GM08714 (cell line): Measurements from ENCODE around the gene SUCO.
"Not testable (repeated sequence)": the region's sequence is repeated elsewhere in the genome, so short reads cannot be mapped to it uniquely, and the experiment has no call there.

ENCODE experiments used
- H3K4me3 ChIP-seq: fragments of 200-500 bp; sonication (Bioruptor generic); 2 replicates; pipeline ENCODE4 v1.5.1; 2014; ENCODE audit warnings: mild to moderate bottlenecking, low read length, inconsistent platforms
- ZNF274 ChIP-seq: IDR thresholded peaks from 2 replicates; pipeline ENCODE4 v1.6.1; 2012; ENCODE audit warnings: mild to moderate bottlenecking, low read depth, low read length

Gene SUCO

DNA sequence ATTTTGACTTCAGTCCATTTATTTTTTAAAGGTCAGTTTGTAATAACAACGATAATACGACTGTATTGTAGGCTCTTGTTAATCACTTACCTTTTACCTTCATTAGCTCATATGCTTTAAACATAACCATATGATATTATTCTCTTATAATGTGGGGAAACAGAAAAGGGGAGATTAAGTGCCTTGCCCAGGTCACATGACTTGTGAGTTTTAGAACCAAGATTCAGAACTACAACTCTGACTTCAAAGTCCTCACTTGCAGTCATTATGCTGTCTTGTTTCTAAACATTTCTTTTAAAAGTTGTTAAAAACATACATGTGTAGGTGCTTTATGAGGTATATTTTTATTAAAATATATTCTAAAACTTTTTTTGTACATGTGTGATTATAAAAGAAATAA lies 41.1 kb downstream of the SUCO start:
- no peak for TF ChIP-seq ZNF274
- H3K4me3 ChIP-seq, result no peak overlapping the region

GRCh38 chr1:172578586-172578985 lies 45.6 kb downstream of the SUCO start:
- no peak overlapping the region for H3K4me3 ChIP-seq

DNA sequence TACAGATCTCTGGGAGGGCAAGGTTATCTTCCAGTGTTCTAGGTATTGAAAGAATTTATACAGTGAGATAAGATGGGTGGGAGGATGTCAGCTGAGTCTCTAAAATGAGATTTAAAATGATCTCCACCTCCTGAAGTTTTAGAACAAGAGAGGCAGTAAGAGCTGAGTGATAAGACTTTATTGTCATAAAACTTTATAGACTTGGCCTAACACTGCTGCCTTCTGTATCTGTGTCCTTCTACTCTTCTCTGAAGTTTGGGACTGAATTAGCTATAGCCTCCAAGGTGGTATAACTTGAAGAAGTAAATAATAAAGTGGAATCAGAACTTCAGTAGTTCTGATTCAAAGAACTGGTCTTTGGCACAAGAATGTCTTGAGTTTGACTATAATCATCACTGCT lies 48.3 kb downstream of the SUCO start:
- no peak for TF ChIP-seq ZNF274
- H3K4me3 ChIP-seq, result no peak overlapping the region

More at GRCh38 chr1:172578586-172578985, 45.6 kb downstream of the SUCO start:
- TF ChIP-seq ZNF274, result no peak

DNA sequence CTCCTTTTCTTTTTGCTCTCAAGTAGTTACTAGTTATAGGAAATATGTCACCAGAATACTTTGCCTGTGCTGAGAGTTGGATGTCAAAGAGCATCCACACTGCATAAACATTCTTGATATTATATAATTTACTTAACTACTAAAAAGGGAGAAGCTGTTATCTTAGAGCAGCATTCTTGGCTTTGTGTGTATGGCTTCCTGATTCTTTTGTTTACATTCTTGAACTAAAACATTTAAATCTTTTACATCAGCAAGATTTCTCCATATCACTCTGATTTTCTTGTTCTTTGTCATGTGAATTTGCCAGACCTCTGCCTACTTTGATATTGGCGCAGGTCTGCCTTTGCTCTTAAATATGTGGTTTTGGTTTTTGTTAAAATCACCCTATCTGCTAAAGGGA lies 48.8 kb downstream of the SUCO start:
- no peak for TF ChIP-seq ZNF274
- no peak overlapping the region for H3K4me3 ChIP-seq

DNA sequence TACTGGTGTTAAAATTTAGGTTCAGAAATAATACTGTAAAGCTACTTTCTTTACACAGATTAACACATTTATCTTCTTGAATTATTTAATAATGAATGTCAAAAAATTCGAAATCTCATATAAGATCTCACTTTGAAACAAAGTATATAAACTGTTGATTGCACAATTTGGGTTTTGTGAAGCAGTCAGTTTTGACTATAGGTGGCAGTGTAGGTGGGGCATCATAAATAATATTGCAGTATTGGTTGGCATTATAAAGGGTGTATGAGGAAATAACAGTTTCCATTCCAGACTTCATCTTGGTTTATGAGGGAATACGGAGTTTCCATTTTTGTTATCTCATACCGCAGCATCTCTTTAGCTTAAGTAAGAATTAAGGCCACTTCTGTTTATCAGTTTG lies 49.9 kb downstream of the SUCO start:
- no peak for TF ChIP-seq ZNF274

GRCh38 chr1:172585348-172585747 lies 52.4 kb downstream of the SUCO start:
- no peak overlapping the region for H3K4me3 ChIP-seq
- TF ChIP-seq ZNF274, result no peak

More for the DNA sequence above, 49.9 kb downstream of the SUCO start:
- H3K4me3 ChIP-seq, result no peak overlapping the region

- no peak for TF ChIP-seq ZNF274
- H3K4me3 ChIP-seq, result no peak overlapping the region
These were observed 52.9 kb downstream of the SUCO start for GRCh38 chr1:172585861-172586260.

DNA sequence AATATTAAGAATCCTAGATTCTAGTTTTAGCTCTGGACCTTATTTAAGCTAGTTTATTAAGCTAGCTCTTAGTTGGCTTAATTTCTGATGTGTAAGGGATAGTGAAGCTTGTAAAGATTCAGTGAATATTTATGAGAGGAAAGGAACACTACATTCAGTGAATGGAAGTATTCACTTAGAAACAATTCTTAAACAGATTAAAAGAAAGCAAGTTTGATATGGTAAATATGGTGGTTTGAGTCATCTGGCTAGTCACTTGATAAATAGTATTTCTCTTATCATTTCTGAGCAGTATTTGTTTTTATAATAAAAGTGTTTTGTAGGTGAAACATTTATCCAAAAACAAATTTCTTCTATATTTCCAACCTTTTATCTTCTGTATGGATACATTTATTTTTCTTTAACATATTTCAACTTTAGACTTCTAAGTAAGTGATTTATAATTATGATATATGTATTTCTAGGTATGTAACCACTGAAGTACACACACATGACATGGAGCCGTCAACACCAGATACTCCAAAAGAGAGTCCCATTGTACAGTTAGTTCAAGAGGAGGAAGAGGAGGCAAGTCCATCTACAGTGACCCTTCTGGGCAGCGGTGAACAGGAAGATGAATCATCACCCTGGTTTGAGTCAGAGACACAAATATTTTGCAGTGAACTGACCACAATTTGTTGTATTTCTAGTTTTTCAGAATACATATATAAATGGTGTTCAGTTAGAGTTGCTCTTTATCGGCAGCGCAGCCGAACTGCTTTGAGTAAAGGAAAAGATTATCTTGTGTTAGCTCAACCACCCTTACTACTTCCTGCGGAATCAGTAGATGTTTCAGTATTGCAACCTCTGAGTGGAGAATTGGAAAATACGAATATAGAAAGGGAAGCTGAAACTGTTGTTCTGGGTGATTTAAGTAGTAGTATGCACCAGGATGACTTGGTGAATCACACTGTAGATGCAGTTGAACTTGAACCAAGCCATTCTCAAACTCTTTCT lies 55.6 kb downstream of the SUCO start:
- TF ChIP-seq ZNF274, result no peak
- H3K4me3 ChIP-seq, result no peak overlapping the region

DNA sequence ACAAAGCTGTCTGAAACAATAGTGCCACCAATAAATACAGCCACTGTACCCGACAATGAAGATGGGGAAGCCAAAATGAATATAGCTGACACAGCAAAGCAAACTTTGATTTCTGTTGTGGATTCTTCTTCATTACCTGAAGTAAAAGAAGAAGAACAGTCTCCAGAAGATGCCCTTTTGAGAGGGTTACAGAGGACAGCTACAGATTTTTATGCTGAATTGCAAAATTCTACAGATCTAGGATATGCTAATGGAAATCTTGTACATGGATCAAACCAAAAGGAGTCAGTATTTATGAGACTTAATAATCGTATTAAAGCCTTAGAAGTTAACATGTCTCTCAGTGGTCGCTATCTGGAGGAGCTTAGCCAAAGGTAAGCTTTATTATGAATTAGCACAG lies 56.6 kb downstream of the SUCO start:
- H3K4me3 ChIP-seq, result no peak overlapping the region
- TF ChIP-seq ZNF274, result no peak

GRCh38 chr1:172591429-172591828 lies 58.5 kb downstream of the SUCO start:
- H3K4me3 ChIP-seq, result not testable (repeated sequence)

DNA sequence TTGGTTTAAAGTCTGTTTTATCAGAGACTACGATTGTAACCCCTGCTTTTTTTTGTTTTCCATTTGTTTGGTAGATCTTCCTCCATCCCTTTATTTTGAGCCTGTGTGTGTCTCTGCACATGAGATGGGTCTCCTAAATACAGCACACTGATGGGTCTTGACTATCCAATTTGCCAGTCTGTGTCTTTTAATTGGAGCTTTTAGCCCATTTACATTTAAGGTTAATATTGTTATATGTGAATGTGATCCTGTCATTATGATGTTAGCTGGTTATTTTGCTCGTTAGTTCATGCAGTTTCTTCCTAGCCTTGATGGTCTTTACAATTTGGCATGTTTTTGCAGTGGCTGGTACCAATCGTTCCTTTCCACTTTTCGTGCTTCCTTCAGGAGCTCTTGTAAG lies 62.1 kb downstream of the SUCO start:
- not testable (repeated sequence) for H3K4me3 ChIP-seq

DNA sequence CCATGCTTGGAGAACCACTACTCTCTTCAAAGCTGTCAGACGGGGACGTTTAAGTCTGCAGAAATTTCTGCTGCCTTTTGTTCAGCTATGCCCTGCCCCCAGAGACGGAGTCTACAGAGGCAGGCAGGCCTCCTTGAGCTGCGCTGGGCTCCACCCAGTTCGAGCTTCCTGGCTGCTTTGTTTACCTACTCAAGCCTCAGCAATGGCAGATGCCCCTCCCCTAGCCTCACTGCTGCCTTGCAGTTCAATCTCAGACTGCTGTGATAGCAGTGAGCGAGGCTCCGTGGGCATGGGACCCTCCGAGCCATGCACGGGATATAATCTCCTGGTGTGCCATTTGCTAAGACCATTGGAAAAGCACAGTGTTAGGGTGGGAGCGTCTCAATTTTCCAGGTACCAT lies 63.8 kb downstream of the SUCO start:
- not testable (repeated sequence) for H3K4me3 ChIP-seq

- no peak for TF ChIP-seq ZNF274
- H3K4me3 ChIP-seq, result no peak overlapping the region
These were observed 67.0 kb downstream of the SUCO start for GRCh38 chr1:172599912-172600311.

GRCh38 chr1:172600615-172601014 lies 67.7 kb downstream of the SUCO start:
- H3K4me3 ChIP-seq, result no peak overlapping the region
- TF ChIP-seq ZNF274, result no peak

DNA sequence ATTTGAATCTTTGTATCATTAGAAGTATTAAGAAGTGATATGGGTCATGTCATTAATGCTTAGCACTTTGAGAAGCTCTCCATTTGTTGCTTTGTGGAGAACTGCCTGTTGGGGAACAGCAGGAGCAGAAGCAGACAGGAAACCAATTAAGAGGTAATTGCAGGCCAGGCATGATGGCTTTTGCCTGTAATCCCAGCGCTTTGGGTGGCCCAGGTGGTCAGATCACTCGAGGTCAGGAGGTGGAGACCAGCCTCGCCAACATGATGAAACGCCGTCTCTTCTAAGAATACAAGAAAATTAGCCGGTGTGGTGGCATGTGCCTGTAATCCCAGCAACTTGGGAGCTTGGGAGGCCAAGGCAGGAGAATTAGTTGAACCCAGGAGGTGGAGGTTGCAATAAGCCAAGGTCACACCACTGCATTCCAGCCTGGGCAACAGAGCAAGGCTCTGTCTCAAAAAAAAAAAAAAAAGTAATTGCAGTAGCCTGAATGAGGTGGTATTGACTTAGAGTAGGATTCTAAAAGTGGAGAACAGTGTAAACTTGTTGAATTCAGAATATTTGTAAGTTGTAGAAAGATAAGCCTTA lies 68.2 kb downstream of the SUCO start:
- TF ChIP-seq ZNF274, result no peak
- no peak overlapping the region for H3K4me3 ChIP-seq
